Brain pericyte (primary cell): ENCODE results near the gene CXCL8.

ENCODE experiments used
- DNase-seq: peaks from one replicate; pipeline ENCODE4 v3.0.0-alpha.2; 2012; ENCODE audit warnings: low read depth, low spot score

The CXCL8 gene

GRCh38 chr4:73718375-73719373, 21.7 kb upstream of the CXCL8 start:
- no peak for DNase-seq

- no peak for DNase-seq
These were observed 18.9 kb upstream of the CXCL8 start for GRCh38 chr4:73721435-73721834.

- no peak for DNase-seq
These were observed 18.5 kb upstream of the CXCL8 start for GRCh38 chr4:73721909-73722308.

- DNase-seq, result no peak
These were observed 17.3 kb upstream of the CXCL8 start for GRCh38 chr4:73723023-73723422.

GRCh38 chr4:73723928-73724327, 16.4 kb upstream of the CXCL8 start:
- DNase-seq, result no peak

- no peak for DNase-seq
These were observed 14.9 kb upstream of the CXCL8 start for GRCh38 chr4:73725510-73725909.

- no peak for DNase-seq
These were observed 14.4 kb upstream of the CXCL8 start for GRCh38 chr4:73725985-73726384.

- DNase-seq, result no peak
These were observed 12.7 kb upstream of the CXCL8 start for GRCh38 chr4:73727685-73728084.

- no peak for DNase-seq
These were observed 12.2 kb upstream of the CXCL8 start for GRCh38 chr4:73728091-73728741.

- DNase-seq, result peak; percentile 59
These were observed 10.7 kb upstream of the CXCL8 start for GRCh38 chr4:73729534-73730165.

GRCh38 chr4:73730292-73730691, 10.1 kb upstream of the CXCL8 start:
- no peak for DNase-seq

- DNase-seq, result no peak
These were observed 9.5 kb upstream of the CXCL8 start for GRCh38 chr4:73730867-73731266.

GRCh38 chr4:73731968-73732610, 8.3 kb upstream of the CXCL8 start:
- DNase-seq, result no peak

GRCh38 chr4:73732759-73733431, 7.5 kb upstream of the CXCL8 start:
- no peak for DNase-seq

- no peak for DNase-seq
These were observed 5.8 kb upstream of the CXCL8 start for GRCh38 chr4:73734530-73735001.

GRCh38 chr4:73735231-73735630, 5.1 kb upstream of the CXCL8 start:
- no peak for DNase-seq

- DNase-seq, result no peak
These were observed 821 bp downstream of the CXCL8 start for GRCh38 chr4:73741031-73741749.

- DNase-seq, result no peak
These were observed 1.6 kb downstream of the CXCL8 start for GRCh38 chr4:73741750-73742489.

- DNase-seq, result no peak
These were observed 2.3 kb downstream of the CXCL8 start for GRCh38 chr4:73742490-73743160.
